ENCODE results near the gene NPLOC4.

The NPLOC4 gene

GRCh38 chr17:81572563-81573168, 64.2 kb downstream of the NPLOC4 start:
- TF ChIP-seq CTCF (IDR thresholded peaks at IDR 0.05): no peak

- TF ChIP-seq CTCF (IDR thresholded peaks at IDR 0.05): no peak
Observed at GRCh38 chr17:81570964-81571363, 65.9 kb downstream of the NPLOC4 start.

DNA sequence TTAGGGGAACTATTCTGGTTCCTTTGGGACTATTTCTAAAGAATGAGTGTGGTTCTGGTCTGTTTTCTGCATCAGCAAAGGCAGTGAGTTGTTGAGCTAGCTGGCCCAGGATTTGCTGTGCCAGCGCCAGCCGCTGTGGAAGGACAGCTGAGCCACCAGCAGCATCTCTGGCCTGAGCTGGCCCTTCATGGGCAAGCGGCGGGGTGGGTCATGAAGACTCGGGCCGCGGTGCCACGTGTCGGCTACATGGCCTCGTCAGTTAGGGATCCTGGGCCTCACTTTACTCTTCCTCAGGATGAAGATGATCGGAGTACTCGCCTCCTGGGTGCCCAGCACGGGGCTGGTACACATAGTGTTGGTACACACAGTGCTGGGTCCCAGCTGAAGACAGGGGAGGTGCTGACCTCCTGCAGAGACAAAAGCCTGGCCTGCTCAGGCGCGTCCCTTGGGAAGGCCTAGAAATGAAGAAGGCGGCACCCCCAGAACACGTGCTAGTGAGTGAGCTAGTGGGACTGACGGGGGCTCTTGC, 66.9 kb downstream of the NPLOC4 start:
- TF ChIP-seq CTCF (IDR thresholded peaks at IDR 0.05): no peak

DNA sequence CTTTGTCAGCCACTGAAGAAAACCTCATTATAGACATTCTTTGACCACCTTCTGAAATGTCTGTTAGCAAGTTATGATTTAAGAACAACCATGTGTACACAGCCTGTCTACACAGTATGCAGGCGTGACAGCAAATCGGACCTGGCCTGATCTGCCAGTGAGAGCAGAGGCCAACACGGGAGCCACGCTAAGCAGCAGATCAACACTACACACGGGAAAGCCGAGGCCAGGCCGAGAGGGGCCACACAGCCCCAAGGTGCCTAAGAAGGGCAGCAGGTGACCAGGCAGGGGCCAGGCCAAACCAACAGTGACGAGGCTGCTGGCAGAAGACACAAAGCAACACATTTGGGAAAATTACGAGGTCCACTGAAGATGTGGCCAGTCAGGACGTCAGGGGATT, 68.5 kb downstream of the NPLOC4 start:
- TF ChIP-seq CTCF (IDR thresholded peaks at IDR 0.05): no peak

GRCh38 chr17:81567191-81567590, 69.7 kb downstream of the NPLOC4 start:
- no peak for TF ChIP-seq CTCF (IDR thresholded peaks at IDR 0.05)

DNA sequence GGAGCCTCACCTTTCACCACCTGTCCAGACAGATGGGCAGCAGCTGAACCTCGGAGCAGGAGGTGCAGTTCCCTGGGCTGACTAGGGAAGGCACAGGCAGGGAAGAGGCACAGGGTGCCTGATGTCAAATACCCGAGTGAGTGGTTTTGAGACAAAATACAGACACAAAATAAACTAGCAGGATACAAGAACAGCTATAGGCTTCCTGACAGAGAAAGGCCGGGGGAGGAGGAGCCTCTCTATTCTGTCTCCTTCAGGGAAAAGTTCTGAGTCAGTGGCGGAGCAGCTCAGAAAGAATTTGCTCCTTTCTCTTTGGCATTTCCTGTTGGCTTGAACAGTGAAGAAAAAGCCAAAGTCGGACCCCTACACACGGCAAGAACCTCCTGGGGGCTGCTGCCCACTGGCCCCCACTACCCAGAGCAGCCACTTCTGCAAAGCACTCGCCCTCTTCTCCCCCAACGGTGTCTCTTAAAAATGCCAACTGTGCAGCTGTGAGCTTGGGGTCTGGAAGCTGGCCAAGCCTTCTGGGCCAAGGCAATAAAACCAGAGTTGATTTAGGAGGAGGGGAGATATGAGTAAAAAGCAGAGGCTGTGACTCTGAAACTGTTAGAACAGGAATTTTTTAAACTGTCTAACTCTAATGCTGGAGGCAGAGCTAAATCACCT, 70.3 kb downstream of the NPLOC4 start:
- TF ChIP-seq CTCF (IDR thresholded peaks at IDR 0.05): no peak

GRCh38 chr17:81565231-81565630, 71.7 kb downstream of the NPLOC4 start:
- TF ChIP-seq CTCF (IDR thresholded peaks at IDR 0.05): no peak

Data from LNCAP (cell line).